Choroid plexus epithelial cell (primary cell): ENCODE results near the gene DGCR6L.

ENCODE experiments used
- DNase-seq: peaks from one replicate; pipeline ENCODE4 v3.0.0-alpha.2; 2010; ENCODE audit warnings: low read depth
- H3K4me3 ChIP-seq: 2 replicates; pipeline ENCODE4 v1.5.1; 2011; ENCODE audit warnings: low read depth, mild to moderate bottlenecking, control low read depth, low read length, moderate library complexity
- CTCF ChIP-seq: conservative IDR thresholded peaks from 2 replicates; pipeline ENCODE4 v1.5.1; 2011; ENCODE audit warnings: low read depth, mild to moderate bottlenecking, control low read depth, inconsistent platforms, low read length, moderate library complexity

DGCR6L gene

GRCh38 chr22:20298110-20298802 lies 21.6 kb downstream of the DGCR6L start:
- no peak for TF ChIP-seq CTCF
- DNase-seq: no peak
- no peak overlapping the region for H3K4me3 ChIP-seq

GRCh38 chr22:20297414-20298109 lies 22.3 kb downstream of the DGCR6L start:
- no peak for DNase-seq
- no peak overlapping the region for H3K4me3 ChIP-seq
- no peak for TF ChIP-seq CTCF

- no peak overlapping the region for H3K4me3 ChIP-seq
- no peak for TF ChIP-seq CTCF
- DNase-seq: no peak
Observed at GRCh38 chr22:20296598-20296997, 23.3 kb downstream of the DGCR6L start.

- no peak for DNase-seq
- TF ChIP-seq CTCF: peak; percentile 3
Observed at GRCh38 chr22:20295262-20296064, 24.4 kb downstream of the DGCR6L start.

GRCh38 chr22:20292673-20293232 lies 27.1 kb downstream of the DGCR6L start:
- no peak for DNase-seq
- H3K4me3 ChIP-seq: no peak overlapping the region
- no peak for TF ChIP-seq CTCF

More at GRCh38 chr22:20295262-20296064, 24.4 kb downstream of the DGCR6L start:
- H3K4me3 ChIP-seq: no peak overlapping the region

- H3K4me3 ChIP-seq: no peak overlapping the region
- DNase-seq: no peak
- no peak for TF ChIP-seq CTCF
Observed at GRCh38 chr22:20292108-20292507, 27.8 kb downstream of the DGCR6L start.
